AG04449 (cell line): Measurements from ENCODE around the gene FAM200C.
"Not testable (repeated sequence)": the region's sequence is repeated elsewhere in the genome, so short reads cannot be mapped to it uniquely, and the experiment has no call there.

Source experiments
- CTCF ChIA-PET: fragments of 350-600 bp; formaldehyde crosslinking; extraction: SDS; loops from one replicate; lab custom pipeline; 2021; ENCODE audit warnings: antibody characterized with exemption; lab: Yijun Ruan, JAX
- POLR2A ChIA-PET: fragments of 400-600, 350-600 bp; formaldehyde crosslinking; extraction: SDS; loops from one replicate; lab custom pipeline; 2020; ENCODE audit warnings: antibody characterized with exemption, inconsistent platforms; lab: Yijun Ruan, JAX
- DNase-seq: peaks from one replicate; pipeline ENCODE4 v3.0.0-alpha.2; 2010; ENCODE audit warnings: low read depth, low spot score
- H3K4me3 ChIP-seq: 2 replicates; pipeline ENCODE4 v1.5.1; 2011; ENCODE audit warnings: low read depth, mild to moderate bottlenecking, control low read depth, low read length
- CTCF ChIP-seq: IDR thresholded peaks from one replicate; pipeline ENCODE4 v1.5.1; 2011; ENCODE audit warnings: mild to moderate bottlenecking, moderate library complexity, low read length, control low read depth, inconsistent platforms; ENCODE audit not compliant: insufficient read depth; ENCODE audit errors: missing control alignments

The FAM200C gene

DNA sequence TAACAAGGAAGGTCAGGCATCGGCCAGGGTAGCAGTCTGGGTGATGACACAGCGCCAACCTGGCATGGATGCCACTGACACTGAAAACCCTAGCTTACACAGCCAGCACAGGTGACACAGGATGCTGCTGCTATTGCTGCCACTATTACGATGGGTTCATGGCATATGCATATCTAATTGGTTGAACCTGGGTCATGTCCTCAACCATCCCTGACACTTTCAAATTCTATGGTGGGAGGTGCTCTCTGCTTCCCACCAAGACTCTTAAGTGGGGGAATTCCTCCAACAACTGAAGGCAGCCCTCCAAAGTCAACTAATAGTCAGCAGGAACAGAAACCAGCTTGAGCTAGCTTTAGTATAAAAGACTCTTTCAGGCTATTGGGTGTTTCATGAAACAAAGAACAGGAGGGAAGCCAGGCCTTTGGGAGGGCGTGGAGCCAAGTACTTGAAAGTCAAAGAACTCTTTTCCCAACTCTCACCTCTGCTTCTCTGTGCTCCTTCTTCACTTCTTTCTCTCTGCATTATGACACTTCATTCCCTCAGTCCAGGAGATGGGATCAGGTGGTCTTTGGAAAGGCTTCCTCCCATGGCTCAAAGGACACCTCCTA, 43.1 kb upstream of the FAM200C start:
- no peak for DNase-seq
- ChIA-PET POLR2A (interaction anchor here (0.7 kb wide), 1 partner anchor 933 kb away, joined by 3 read pairs; no protein-coding TSS in a partner anchor), CTCF (interaction anchor here (1.6 to 6.2 kb wide), 2 partner anchors 10 to 17 kb away, joined by 6 to 186 read pairs; partner anchors contain the start of gene PTTG1)
- no peak for TF ChIP-seq CTCF
- H3K4me3 ChIP-seq: no peak overlapping the region

DNA sequence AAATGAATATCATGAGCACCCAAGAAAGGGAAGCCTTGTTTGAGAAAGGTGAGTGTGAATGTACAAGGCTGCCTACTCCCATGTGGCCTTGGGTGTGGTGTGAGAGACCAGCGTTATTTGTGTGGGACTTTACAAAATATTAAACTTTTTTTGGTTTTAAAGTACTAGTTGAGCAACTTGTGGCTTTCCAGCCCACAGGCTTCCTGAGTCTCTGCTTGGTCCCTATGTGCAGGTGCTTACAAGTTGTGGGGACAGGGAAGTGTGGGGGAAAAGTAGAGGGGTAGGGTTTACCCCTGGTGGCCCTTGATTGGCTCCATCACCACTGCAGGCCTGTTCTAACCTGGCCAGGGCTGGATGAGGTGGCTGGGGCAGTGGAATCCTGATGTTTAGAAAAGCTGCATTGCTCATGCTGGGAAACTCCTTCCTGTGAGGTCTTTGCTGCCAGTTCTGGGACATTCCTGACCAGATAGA, 41.5 kb upstream of the FAM200C start:
- DNase-seq: no peak
- ChIA-PET POLR2A (no interaction called here), CTCF (interaction anchor here (0.7 to 6.2 kb wide), 6 partner anchors 11 to 355 kb away, joined by 3 to 186 read pairs (median 36); partner anchors contain the start of gene PTTG1)

DNA sequence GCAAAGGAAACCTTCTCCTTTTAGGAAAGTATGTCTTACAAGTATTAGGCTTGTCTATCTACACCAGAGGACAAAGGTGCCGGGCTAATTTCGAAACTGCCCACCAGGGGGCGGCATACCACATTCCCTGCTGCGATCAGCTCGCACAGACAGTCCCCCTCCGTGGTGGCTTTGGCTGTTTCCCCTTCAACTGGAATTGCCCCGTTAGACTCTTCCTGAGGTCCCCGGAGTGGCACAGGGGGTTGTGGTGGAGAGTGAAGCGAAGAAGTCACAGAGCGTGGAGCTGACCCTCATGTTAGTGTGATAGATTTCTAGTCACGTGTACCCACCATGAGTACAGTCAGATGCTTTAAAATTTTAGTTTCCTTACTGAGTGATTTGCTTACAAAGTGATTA, 39.3 kb upstream of the FAM200C start:
- peak; percentile 85 for TF ChIP-seq CTCF

More for the DNA sequence above, 41.5 kb upstream of the FAM200C start:
- no peak overlapping the region for H3K4me3 ChIP-seq
- TF ChIP-seq CTCF: no peak

GRCh38 chr5:160438316-160439204, 38.7 kb upstream of the FAM200C start:
- peak; percentile 86 for TF ChIP-seq CTCF
- no peak for DNase-seq
- ChIA-PET CTCF (interaction anchor here (0.9 to 6.2 kb wide), 27 partner anchors 9 to 938 kb away, joined by 3 to 186 read pairs (median 4); partner anchors contain the start of genes PTTG1 and SLU7), POLR2A (no interaction called here)
- H3K4me3 ChIP-seq: peak overlapping the region; percentile 51

More for the DNA sequence above, 39.3 kb upstream of the FAM200C start:
- no peak for DNase-seq
- CTCF ChIA-PET: interaction anchor here (1.0 to 6.2 kb wide), 18 partner anchors 9 to 938 kb away, joined by 3 to 186 read pairs (median 8); partner anchors contain the start of genes PTTG1 and SLU7
- POLR2A ChIA-PET: no interaction called here
- peak overlapping the region; percentile 51 for H3K4me3 ChIP-seq

DNA sequence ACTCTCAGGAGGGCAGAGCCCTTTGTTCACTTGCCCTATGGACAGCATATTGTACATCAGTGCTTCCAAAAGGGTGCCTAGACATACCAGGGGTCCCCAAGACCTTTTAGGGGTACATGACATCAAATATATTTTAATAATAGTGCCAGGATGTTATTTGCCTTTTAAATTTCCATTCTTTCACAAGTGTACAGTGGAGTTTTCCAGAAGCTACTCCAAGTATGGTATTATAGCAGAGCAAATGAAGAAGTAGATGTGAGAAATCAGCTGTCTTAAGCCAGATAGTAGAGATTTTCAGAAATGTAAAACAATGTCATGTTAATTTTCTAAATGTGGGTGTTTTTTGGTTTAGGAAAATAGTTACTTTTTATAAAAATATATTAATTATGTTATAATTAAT, 37.4 kb upstream of the FAM200C start:
- POLR2A ChIA-PET: no interaction called here
- CTCF ChIA-PET: interaction anchor here (1.0 to 6.2 kb wide), 9 partner anchors 11 to 106 kb away, joined by 3 to 186 read pairs (median 31); partner anchors contain the start of genes PTTG1 and SLU7
- DNase-seq: no peak
- no peak for TF ChIP-seq CTCF
- H3K4me3 ChIP-seq: no peak overlapping the region

GRCh38 chr5:160436661-160437060, 36.8 kb upstream of the FAM200C start:
- DNase-seq, H3K4me3 ChIP-seq, POLR2A ChIA-PET: not testable (repeated sequence)
- CTCF ChIA-PET: interaction anchor here (0.8 to 6.2 kb wide), 4 partner anchors 11 to 71 kb away, joined by 3 to 186 read pairs (median 30); partner anchors contain the start of gene PTTG1
